ENCODE data around the gene RAD50. TPM values are rescaled to one million over a fixed set of nuclear protein-coding genes. Genes with fewer than 3 reads are reported as not detected.
"Not testable (repeated sequence)": the region's sequence is repeated elsewhere in the genome, so short reads cannot be mapped to it uniquely, and the experiment has no call there.

Gene RAD50
- total RNA-seq, 1 donor from 2014 or later: 26.8 TPM

GRCh38 chr5:132690156-132690555, 133.4 kb downstream of the RAD50 start:
- intact Hi-C loops (cut with micrococcal nuclease): no loop called here

GRCh38 chr5:132691755-132692631, 135.2 kb downstream of the RAD50 start:
- intact Hi-C loops (cut with micrococcal nuclease): not testable (repeated sequence)

DNA sequence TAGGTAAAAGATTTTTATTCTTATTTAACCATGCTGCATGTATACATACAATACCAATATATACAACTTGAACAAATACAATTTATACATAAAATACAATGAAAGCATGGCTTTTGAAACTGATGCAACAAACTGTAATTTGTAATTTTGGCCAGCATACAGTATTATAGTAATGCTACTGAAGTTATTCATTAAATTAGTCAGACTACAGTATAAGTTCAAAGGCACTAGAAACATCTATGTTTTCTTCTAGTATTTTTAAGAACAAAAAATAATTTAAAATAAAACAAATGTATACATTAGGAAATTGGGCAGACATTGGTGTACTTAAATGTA, 135.8 kb downstream of the RAD50 start:
- intact Hi-C loops (cut with micrococcal nuclease): no loop called here

Other genes starting within 250 kb of the RAD50 start
- gene SLC22A5, start 187.3 kb upstream of the RAD50 start, total RNA-seq: 4.8 and 5.0 TPM in 2 replicates
- gene IRF1, start 66.2 kb upstream of the RAD50 start, total RNA-seq: 533 and 545 TPM in 2 replicates
- 0.34 and 0.39 TPM in 2 replicates for gene IL5, start 13.5 kb upstream of the RAD50 start, total RNA-seq
- gene IL13, start 101.2 kb downstream of the RAD50 start, total RNA-seq: 130 and 131 TPM in 2 replicates
- 12.7 and 12.8 TPM in 2 replicates for gene IL4, start 117.0 kb downstream of the RAD50 start, total RNA-seq
- 41.2 and 42.9 TPM in 2 replicates for gene KIF3A, start 180.6 kb downstream of the RAD50 start, total RNA-seq
- gene CCNI2, start 190.4 kb downstream of the RAD50 start, total RNA-seq: 62.0 and 66.5 TPM in 2 replicates
- gene SEPTIN8, start 220.3 kb downstream of the RAD50 start, total RNA-seq: 52.4 and 54.0 TPM in 2 replicates